Retinal pigment epithelial cell (primary cell): ENCODE data around the gene ERFL.
"Not testable (repeated sequence)": the region's sequence is repeated elsewhere in the genome, so short reads cannot be mapped to it uniquely, and the experiment has no call there.

Source experiments
- DNase-seq: peaks from one replicate; pipeline ENCODE4 v3.0.0-alpha.2; 2010; ENCODE audit warnings: low read depth
- H3K4me3 ChIP-seq: 2 replicates; pipeline ENCODE4 v1.5.1; 2011; ENCODE audit warnings: mild to moderate bottlenecking, low read length, control low read depth, moderate library complexity
- TF ChIP-seq, protein P1 (sequence below): conservative IDR thresholded peaks from 2 replicates; pipeline ENCODE4 v1.5.1; 2011; ENCODE audit warnings: low read depth, low read length, control low read depth, inconsistent platforms

Gene ERFL

DNA sequence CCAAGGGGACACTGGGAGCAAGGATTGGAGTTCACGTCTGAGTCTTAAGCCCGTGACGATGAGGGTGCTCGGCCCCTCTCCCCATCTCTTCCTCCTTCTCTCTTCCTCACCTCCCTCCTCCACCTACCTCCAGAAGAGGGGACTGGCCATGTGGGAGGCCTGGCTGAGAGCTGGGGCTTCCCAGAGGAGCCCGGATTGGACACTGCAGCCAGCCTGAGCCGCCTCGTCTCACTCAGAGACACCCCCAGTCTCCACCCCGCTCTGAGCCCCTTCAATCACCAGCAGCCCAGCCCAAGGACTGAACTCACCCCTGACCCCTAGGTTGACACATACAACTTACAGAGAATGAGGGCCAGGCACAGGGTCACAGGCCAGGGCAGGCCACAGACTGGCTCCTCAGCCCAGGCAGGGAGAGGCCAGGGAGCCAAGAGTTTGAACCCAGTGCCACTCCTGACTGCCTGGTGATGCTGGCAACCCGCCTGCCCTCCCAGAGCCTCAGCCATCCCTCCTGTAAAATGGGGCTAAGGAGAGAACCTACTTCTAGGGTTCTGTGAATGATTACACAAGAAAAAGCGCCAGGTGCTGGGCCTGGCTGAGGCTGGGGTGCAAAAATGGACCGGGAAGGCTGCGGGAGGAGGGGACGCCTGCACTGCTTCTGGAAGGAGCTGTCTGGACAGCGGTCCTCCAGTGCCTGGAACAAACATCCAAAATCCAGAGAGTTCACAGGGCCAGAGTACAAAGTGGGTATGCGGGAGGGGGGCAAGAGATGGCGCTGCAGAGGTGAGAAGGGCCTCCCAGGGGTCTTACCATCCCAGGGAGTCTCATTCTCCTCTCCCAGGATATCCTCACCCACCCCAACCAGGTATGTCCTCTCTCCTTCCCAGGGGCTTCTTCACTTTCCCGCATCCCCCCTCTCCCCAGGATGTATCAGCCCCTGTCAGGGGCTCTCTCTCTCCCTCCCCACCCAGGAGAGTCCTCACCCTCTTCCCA lies 50.0 kb downstream of the ERFL start:
- no peak overlapping the region for H3K4me3 ChIP-seq
- no peak for DNase-seq
- TF ChIP-seq, protein P1, sequence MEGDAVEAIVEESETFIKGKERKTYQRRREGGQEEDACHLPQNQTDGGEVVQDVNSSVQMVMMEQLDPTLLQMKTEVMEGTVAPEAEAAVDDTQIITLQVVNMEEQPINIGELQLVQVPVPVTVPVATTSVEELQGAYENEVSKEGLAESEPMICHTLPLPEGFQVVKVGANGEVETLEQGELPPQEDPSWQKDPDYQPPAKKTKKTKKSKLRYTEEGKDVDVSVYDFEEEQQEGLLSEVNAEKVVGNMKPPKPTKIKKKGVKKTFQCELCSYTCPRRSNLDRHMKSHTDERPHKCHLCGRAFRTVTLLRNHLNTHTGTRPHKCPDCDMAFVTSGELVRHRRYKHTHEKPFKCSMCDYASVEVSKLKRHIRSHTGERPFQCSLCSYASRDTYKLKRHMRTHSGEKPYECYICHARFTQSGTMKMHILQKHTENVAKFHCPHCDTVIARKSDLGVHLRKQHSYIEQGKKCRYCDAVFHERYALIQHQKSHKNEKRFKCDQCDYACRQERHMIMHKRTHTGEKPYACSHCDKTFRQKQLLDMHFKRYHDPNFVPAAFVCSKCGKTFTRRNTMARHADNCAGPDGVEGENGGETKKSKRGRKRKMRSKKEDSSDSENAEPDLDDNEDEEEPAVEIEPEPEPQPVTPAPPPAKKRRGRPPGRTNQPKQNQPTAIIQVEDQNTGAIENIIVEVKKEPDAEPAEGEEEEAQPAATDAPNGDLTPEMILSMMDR: no peak

DNA sequence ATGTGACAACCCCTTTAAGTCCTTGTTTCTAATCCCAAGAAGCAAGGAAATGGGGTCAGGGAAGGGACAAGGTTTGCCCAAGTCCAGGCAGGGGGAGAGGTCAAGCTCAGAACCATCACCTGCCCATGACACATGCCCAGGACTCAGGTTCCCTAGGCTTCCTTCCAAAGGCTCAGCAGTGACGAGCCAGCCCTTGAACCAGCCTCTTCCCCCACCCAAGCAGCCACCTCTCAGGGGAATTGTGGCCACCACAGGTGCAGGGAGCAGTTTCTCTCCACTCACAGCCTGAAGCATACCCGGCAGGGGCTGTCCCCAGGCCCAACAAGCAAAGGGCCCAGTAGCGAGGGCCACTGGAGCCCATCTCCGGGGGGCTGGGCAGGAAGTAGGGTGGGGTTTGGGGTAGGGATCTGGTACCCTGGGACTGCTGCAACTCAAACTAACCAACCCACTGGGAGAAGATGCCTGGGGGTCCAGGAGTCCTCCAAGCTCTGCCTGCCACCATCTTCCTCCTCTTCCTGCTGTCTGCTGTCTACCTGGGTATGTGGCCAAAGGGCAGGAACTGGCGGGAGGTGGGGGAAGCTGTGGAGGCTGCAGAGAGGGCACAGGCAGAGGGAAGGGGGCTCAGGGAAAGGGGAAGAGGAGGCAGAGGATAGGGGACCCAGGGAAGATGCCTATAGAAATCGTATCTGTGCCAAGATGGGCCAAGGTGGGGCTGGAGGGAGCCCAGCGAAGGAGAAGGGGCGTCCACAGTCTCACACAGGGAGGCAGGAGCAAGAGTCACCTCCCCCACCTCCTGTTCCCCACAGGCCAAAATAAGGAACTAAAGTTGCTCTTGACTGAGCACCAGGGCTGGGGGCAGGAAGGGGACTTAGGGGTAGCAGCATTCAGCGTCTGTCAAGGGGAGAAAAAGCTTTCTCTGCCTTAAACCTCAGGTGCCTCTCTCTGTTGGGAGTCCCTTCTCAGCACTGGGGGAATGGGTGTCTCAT lies 51.1 kb downstream of the ERFL start, which contains the start of gene CD79A:
Gene CD79A (plus strand): TSS at position 433 of the 986 bp plus-strand sequence. CDS start 26 bp downstream, at position 459.
- no peak within 1 kb of the TSS for H3K4me3 ChIP-seq
- TF ChIP-seq, protein P1: no peak
- DNase-seq: peak; percentile 62

DNA sequence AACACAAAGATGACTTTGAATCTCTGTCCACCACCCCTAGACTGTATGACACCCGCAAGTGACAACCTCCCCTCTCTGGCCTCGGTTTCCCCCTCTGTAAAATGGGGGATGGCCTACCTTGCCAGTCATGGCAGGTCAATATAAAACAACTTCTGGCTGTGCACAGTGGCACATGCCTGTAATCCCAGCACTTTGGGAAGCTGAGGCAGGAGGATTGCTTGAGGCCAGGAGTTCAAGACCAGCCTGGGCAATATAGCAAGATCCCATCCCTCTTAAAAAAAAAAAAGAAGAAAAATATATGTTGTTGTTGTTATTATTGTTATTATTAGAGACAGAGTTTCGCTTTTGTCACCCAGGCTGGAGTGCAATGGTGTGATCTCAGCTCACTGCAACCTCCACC lies 52.3 kb downstream of the ERFL start:
- DNase-seq, H3K4me3 ChIP-seq: not testable (repeated sequence)

DNA sequence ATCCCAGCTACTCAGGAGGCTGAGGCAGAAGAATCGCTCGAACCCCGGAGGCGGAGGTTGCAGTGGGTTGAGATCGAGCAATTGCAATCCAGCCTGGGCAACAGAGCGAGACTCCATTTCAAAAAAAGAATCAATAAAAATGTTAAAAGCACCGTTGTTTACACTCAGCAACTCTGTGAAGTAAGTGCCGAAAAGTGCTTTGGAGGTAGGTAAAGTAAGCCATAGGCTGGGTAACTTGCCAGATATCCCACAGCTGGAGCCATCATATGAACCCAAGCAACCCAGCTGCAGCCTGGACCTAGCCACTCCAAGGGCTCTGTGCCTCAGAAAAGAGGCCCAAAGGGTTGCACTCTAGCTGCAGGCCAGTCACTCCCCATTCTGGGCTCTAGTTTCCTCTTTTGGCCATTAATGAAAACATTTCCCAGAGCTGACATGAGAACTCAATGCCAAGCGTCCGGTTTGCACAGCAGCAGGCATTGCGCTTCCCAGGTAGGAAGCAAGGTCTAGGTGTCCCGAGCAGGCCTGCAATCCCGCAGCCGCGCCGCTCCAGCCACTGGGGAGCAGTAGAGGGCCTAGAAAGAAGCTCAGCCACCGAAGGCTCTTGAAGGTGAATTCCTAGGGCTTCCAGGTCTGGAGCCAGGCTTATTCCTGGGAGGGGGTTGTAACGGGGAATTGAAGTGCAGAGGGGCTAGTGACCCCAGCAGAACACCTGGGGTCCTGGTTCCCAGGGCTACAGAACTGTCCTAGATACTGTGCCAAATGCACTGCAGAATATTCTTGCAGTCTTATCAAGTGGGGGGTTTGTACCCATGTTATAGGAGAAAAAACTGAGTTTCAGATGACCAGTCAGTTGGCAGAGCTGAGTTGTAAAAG lies 55.2 kb downstream of the ERFL start:
- TF ChIP-seq, protein P1: peak; percentile 82
- no peak overlapping the region for H3K4me3 ChIP-seq
- DNase-seq: no peak

DNA sequence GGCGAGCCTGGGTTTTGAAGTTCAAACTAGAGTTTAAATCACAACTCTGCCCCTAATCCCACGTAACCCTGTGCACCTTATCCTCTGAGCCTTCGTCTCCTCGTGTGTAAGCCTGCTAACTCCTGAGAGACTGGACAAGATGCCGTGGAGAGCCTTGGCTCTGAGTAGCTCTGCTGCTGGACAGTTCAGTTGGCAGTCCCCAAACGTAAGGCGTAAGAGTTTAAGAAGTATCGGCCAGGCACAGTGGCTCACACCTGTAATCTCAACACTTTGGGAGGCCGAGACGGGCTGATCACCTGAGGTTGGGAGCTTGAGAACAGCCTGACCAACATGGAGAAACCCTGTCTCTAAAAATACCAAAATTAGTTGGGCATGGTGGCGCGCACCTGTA lies 55.9 kb downstream of the ERFL start:
- no peak overlapping the region for H3K4me3 ChIP-seq
- TF ChIP-seq, protein P1: no peak
- no peak for DNase-seq

DNA sequence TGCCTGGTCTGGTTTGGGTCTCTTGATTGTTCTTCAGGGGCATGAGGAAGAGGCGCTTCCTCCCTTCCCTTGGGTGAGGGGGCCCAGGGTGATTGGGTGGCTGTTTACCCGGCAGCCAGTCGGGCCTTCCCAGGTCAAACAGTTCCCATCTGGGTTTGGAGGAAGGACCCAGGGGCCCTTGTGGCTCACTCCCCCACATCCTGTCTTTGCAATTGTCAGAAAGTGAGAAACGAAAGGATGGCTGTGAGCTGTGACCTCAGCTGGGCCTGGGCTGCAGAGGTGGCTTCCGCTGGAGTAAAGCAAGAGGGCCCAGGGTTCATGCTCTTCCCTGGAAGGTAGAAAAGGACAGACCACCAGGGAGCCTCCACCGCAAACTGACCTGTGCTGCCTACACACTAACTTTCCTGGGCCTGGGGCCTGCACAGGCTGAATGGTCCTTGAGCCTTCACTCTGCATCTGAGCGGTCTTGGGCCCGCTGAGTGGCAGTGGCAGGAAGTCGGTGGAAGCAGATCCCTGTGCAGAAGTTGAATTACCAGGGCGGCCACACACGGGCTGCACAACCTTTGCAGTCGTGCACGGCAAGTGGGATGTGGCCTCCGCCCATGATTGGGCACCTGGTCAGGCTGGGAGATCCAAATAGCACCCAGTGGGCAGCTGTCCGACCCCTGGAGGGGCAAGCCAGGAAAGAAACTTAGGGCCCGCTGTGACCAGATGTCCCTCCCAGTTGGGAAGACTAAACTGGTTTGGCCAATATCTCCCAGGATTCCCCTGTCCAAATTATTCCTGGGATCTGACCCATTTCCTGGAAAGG lies 56.5 kb downstream of the ERFL start:
- no peak overlapping the region for H3K4me3 ChIP-seq
- TF ChIP-seq, protein P1: no peak
- DNase-seq: no peak
